D721Med (cell line): Measurements from ENCODE around the gene SERPINE1.
"Not testable (repeated sequence)": the region's sequence is repeated elsewhere in the genome, so short reads cannot be mapped to it uniquely, and the experiment has no call there.

Experiments
- DNase-seq: peaks from one replicate; pipeline ENCODE4 v3.0.0; 2011; ENCODE audit warnings: low spot score; ENCODE audit not compliant: insufficient read length
- FAIRE-seq: peaks from 2 replicates; lab custom pipeline; 2011; peaks lifted over from hg19 to GRCh38; lab: Jason Lieb, UNC
- TF ChIP-seq, protein P1 (sequence below): IDR thresholded peaks from 2 replicates; pipeline ENCODE4 v1.5.1; 2012; ENCODE audit warnings: mild to moderate bottlenecking, control low read depth; ENCODE audit not compliant: insufficient read depth; ENCODE audit errors: missing control alignments

Gene SERPINE1

DNA sequence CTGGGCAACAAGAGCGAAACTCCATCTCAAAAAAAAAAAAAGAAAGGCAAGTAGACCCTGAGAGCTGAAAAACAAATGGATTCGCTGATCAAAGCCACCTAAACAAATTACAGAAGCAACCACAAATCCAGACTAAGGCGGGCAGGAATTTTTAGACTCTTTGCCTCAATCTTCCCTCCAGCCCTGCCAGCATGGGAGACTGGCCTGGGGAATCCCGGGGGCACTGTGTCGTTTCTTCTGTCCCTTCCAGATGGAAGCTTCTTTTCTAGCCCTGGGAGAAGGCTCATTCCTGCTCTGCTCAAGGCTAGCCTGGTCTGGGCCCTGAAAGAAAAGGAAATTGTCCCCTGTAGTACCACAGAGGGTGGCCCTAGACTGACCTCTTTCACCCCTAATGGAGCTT is 15.6 kb upstream of the SERPINE1 start:
- TF ChIP-seq, protein P1, sequence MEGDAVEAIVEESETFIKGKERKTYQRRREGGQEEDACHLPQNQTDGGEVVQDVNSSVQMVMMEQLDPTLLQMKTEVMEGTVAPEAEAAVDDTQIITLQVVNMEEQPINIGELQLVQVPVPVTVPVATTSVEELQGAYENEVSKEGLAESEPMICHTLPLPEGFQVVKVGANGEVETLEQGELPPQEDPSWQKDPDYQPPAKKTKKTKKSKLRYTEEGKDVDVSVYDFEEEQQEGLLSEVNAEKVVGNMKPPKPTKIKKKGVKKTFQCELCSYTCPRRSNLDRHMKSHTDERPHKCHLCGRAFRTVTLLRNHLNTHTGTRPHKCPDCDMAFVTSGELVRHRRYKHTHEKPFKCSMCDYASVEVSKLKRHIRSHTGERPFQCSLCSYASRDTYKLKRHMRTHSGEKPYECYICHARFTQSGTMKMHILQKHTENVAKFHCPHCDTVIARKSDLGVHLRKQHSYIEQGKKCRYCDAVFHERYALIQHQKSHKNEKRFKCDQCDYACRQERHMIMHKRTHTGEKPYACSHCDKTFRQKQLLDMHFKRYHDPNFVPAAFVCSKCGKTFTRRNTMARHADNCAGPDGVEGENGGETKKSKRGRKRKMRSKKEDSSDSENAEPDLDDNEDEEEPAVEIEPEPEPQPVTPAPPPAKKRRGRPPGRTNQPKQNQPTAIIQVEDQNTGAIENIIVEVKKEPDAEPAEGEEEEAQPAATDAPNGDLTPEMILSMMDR: no peak
- DNase-seq: no peak
- FAIRE-seq: no peak

DNA sequence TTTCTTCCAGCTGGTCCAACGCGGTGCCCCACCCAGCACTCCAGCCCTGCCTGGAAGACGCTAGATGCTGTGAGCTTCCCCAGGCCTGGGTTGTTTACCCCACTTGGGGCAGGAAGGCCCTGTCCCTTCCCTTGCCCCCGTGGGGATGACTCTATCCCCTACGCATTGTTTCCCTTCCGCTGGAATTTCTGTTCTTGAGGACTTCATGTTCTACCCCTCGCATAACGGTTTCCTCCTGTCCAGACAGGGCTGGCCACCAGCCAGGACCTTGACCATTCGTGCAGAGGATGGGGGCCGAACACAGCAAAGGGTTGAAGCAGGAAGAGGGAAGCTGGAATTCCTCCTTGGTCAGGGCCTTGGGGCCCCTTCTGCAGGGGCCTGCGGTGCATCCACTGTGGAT is 14.7 kb upstream of the SERPINE1 start:
- FAIRE-seq: no peak

DNA sequence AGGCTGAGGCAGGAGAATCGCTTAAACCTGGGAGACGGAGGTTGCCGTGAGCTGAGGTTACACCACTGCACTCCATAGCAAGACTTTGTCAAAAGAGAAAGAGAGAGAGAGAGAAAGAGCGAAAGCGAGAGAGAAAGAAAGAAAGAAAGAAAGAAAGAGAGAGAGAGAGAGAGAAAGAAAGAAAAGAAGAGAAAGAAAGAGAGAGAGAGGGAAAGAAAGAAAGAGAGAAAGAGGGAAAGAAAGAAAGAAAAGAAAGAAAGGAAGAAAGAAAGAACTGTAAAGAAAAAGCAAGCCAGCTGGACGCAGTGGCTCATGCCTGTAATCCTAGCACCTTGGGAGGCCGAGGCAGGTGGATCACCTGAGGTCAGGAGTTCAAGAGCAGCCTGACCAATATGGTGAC is 13.8 kb upstream of the SERPINE1 start:
- not testable (repeated sequence) for DNase-seq, FAIRE-seq

More for the DNA sequence above, 14.7 kb upstream of the SERPINE1 start:
- DNase-seq: no peak
- TF ChIP-seq, protein P1: no peak

DNA sequence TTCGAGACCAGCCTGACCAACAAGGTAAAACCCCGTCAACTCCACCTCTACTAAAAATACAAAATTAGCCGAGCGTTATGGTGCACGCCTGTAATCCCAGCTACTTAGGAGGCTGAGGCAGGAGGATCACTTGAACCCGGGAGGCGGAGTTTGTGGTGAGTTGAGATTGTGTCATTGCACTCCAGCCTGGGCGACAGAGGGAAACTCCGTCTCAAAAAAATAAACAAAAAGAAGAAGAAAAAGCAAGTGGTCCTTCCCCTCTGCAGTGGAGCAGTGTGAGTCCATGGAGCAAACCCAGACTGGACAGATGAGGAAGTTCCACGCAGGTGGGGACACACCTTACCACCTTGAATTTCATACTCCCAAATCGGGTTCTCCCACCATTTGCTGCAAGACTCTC is 13.1 kb upstream of the SERPINE1 start:
- TF ChIP-seq, protein P1: no peak
- no peak for DNase-seq
- no peak for FAIRE-seq

DNA sequence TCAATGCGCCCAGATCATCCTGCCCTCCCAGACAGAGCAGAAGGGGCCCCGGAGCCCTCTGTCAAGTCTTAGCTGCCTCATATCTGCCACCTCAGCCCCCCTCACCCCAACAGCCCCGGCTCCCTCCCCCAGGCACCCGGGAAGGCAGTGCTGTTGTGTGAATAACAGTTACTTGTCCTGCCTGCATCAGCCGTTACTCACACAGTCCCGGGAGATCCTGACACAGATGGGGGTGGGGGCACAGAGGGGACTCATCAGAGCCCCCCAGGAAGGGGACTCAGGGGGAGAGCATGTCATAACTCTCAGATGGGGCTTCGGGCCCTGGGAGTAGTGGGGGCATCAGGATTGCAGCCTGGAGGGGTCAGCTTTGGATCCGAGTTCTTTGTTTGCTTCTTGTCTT is 12.4 kb upstream of the SERPINE1 start:
- FAIRE-seq (no peak), DNase-seq (no peak)
- TF ChIP-seq, protein P1: no peak

DNA sequence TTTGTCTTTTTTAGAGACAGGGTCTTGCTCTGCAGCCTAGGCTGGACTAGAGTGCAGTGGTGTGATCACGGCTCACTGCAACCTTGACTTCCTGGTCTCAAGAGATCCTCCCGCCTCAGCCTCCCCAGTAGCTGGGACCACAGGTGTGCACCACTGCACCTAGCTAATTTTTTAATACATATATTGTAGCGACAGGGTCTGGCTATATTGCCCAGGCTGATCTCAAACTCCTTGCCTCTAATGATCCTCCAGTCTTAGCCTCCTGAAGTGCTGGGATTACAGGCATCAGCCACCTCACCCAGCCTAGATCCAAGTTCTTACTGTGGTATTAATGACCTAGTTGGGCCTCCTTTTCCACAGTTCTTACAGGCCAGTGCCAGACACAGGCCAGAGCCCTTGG is 11.7 kb upstream of the SERPINE1 start:
- TF ChIP-seq, protein P1: no peak
- DNase-seq: no peak
- no peak for FAIRE-seq

DNA sequence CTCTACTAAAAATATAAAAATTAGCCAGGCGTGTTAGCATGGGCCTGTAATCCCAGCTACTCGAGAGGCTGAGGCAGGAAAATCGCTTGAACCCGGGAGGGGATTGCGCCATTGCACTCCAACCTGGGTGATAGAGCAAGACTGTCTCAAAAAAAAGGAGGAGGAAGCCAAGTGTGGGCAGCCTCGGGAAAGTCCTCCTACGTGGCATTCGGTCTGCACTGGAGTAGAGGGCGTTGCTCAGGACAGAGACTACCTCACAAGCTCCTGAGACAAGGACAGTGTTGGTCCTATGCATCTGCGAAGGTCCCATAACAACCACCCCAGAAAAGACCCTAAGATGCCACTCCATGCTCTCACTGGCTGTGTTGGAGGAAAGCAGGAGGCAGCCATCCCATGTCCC is 10.0 kb upstream of the SERPINE1 start:
- FAIRE-seq (no peak), DNase-seq (no peak)
- TF ChIP-seq, protein P1: no peak

DNA sequence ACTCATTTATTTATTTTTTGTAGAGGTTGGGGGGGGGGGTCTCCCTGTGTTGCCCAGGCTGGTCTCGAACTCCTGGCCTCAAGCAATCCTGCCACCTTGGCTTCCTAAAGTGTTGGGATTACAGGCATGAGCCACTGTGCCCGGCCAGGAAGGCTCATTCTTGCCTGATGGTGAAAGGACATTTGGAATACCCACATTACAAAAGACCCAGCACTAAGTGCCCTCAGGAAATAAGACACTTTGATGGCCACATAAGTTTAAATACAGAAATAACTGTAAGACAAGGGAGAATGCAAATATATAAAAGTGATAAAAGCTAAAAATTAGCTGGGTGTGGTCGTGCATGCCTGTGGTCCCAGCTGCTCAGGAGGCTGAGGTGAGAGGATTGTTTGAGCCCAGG is 8.0 kb upstream of the SERPINE1 start:
- FAIRE-seq (no peak), DNase-seq (no peak)
- TF ChIP-seq, protein P1: no peak
